ENCODE measurements around the gene ARID1B. TPM values are rescaled to one million over a fixed set of nuclear protein-coding genes. Genes with fewer than 3 reads are reported as not detected.

Gene ARID1B
- total and polyA plus RNA-seq, 10 of the 15 experiments (the other 5 are each of a cell fraction or from before 2014, with no cell fraction given): 24.7 to 133 (median 54.6) TPM

DNA sequence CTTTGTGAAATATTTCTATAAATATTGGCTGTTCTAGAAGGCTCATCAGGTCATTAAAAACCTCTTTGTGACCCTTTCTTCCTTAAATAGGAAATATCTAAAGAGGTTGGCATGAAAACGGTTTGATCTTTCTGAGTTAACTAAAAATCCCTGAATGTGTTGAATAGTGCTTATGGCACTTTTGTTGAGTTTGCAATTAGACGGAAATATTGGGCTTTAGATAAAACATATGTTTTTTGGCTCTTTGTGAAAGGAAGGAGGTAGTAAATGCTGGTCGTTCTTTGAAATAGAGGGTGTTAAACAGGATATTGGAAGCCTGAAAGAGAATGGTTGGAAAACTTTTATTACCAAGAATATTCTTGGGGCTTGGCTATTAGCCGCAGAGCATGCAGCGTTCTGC lies 163.0 kb downstream of the ARID1B start (continued):
- TF ChIP-seq, protein P1, sequence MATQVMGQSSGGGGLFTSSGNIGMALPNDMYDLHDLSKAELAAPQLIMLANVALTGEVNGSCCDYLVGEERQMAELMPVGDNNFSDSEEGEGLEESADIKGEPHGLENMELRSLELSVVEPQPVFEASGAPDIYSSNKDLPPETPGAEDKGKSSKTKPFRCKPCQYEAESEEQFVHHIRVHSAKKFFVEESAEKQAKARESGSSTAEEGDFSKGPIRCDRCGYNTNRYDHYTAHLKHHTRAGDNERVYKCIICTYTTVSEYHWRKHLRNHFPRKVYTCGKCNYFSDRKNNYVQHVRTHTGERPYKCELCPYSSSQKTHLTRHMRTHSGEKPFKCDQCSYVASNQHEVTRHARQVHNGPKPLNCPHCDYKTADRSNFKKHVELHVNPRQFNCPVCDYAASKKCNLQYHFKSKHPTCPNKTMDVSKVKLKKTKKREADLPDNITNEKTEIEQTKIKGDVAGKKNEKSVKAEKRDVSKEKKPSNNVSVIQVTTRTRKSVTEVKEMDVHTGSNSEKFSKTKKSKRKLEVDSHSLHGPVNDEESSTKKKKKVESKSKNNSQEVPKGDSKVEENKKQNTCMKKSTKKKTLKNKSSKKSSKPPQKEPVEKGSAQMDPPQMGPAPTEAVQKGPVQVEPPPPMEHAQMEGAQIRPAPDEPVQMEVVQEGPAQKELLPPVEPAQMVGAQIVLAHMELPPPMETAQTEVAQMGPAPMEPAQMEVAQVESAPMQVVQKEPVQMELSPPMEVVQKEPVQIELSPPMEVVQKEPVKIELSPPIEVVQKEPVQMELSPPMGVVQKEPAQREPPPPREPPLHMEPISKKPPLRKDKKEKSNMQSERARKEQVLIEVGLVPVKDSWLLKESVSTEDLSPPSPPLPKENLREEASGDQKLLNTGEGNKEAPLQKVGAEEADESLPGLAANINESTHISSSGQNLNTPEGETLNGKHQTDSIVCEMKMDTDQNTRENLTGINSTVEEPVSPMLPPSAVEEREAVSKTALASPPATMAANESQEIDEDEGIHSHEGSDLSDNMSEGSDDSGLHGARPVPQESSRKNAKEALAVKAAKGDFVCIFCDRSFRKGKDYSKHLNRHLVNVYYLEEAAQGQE (IDR thresholded peaks at IDR 0.05; ENCODE audit: low read depth, low read length): no peak
- no peak for TF ChIP-seq NBN (IDR thresholded peaks at IDR 0.05)

DNA sequence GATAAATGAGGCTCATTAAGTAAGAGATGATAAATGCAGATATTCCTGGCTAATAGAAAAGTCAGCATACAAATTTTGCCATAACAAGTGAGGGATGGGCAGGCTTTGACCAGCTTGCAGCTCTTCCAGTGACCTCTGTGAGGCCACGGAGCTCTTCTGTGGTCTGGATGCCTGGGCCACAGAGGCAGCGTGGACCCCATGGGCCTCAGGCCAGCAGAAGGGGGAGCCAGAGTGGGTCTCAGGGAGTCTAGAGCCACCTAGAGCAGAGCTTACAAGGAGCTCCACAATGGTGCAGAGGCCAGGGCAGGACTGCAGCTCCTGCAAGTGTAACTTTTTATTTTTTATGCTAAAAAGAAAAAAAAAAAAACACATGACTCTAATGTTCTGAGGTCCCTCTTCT lies 165.1 kb downstream of the ARID1B start:
- intact Hi-C loops (cut with micrococcal nuclease; ENCODE audit: unreplicated experiment) (no loop called here), in situ Hi-C loops (cut with MboI) (no loop called here)
- CTCF ChIA-PET: interaction anchor here (0.7 to 2.4 kb wide), 9 partner anchors 9 to 104 kb away, joined by 3 to 15 read pairs (median 6); no protein-coding TSS in a partner anchor
- peak; percentile 65 for ATAC-seq
- Histone ChIP-seq H3K9me3 (replicated peaks; ENCODE audit: control insufficient read depth, insufficient read depth, low read length) (no peaks in the 10 kb centered on the region), H4K20me1 (ENCODE audit: control insufficient read depth, insufficient read depth) (peaks cover 8% of the 10 kb centered on the region), H3K4me1 (ENCODE audit: control insufficient read depth, insufficient read depth, low read length) (no peaks in the 10 kb centered on the region), H3K27ac (ENCODE audit: control insufficient read depth, insufficient read depth) (no peak overlapping the region), H3K27me3 (replicated peaks in 1 of 2; ENCODE audit: control insufficient read depth in 2 of 2, insufficient read depth in 2 of 2, low read length in 1 of 2) (no peaks in the 10 kb centered on the region), H3K36me3 (ENCODE audit: control insufficient read depth in 2 of 2, insufficient read depth in 2 of 2, low read length in 1 of 2) (no peaks in the 10 kb centered on the region; a peak in 1 of 4 replicates), H3K9ac (ENCODE audit: control insufficient read depth, insufficient read depth, low read length) (no peak overlapping the region), H2AFZ (ENCODE audit: control insufficient read depth, low read depth, low read length) (no peak overlapping the region), H3K4me3 (no peak overlapping the region), H3K4me2 (ENCODE audit: control insufficient read depth, insufficient read depth) (no peak overlapping the region), H3K79me2 (ENCODE audit: control insufficient read depth, insufficient read depth, low read length) (peaks cover 74% of the 10 kb centered on the region)
- POLR2A ChIA-PET: interaction anchor here (1.5 kb wide), 1 partner anchor 10 kb away, joined by 6 read pairs; no protein-coding TSS in a partner anchor
- WGBS (ENCODE audit: insufficient coverage, insufficient replicate concordance, low lambda C conversion rate, missing lambda C conversion rate): 94% methylated on average over 2 of the region's 2 CpGs
- FAIRE-seq: no peak
- RAD21 ChIA-PET (ENCODE audit: unreplicated experiment): interaction anchor here (1.8 to 3.1 kb wide), 2 partner anchors 10 to 79 kb away, joined by 4 to 14 read pairs; no protein-coding TSS in a partner anchor
- BruUV-seq (replicated peaks): no TSS peak
- no peak for DNase-seq (ENCODE audit: low read depth, low spot score)
- TF ChIP-seq, protein P2, sequence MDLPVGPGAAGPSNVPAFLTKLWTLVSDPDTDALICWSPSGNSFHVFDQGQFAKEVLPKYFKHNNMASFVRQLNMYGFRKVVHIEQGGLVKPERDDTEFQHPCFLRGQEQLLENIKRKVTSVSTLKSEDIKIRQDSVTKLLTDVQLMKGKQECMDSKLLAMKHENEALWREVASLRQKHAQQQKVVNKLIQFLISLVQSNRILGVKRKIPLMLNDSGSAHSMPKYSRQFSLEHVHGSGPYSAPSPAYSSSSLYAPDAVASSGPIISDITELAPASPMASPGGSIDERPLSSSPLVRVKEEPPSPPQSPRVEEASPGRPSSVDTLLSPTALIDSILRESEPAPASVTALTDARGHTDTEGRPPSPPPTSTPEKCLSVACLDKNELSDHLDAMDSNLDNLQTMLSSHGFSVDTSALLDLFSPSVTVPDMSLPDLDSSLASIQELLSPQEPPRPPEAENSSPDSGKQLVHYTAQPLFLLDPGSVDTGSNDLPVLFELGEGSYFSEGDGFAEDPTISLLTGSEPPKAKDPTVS (IDR thresholded peaks at IDR 0.05; ENCODE audit: low read depth, low read length): no peak
- TF ChIP-seq, protein P3, sequence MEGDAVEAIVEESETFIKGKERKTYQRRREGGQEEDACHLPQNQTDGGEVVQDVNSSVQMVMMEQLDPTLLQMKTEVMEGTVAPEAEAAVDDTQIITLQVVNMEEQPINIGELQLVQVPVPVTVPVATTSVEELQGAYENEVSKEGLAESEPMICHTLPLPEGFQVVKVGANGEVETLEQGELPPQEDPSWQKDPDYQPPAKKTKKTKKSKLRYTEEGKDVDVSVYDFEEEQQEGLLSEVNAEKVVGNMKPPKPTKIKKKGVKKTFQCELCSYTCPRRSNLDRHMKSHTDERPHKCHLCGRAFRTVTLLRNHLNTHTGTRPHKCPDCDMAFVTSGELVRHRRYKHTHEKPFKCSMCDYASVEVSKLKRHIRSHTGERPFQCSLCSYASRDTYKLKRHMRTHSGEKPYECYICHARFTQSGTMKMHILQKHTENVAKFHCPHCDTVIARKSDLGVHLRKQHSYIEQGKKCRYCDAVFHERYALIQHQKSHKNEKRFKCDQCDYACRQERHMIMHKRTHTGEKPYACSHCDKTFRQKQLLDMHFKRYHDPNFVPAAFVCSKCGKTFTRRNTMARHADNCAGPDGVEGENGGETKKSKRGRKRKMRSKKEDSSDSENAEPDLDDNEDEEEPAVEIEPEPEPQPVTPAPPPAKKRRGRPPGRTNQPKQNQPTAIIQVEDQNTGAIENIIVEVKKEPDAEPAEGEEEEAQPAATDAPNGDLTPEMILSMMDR (IDR thresholded peaks at IDR 0.05 in 2 of 3, conservative IDR thresholded peaks at IDR 0.05 in 1 of 3; ENCODE audit: control insufficient read depth in 2 of 3, extremely low read depth in 1 of 3, insufficient read depth in 1 of 3, low read depth in 3 of 3, low read length in 3 of 3): peak in 1 of 3 experiments; percentile 12; a peak in 1 of 6 replicates
- SMC1A ChIA-PET (ENCODE audit: uncharacterized antibody, unreplicated experiment): interaction anchor here (0.8 to 4.9 kb wide), 5 partner anchors 10 to 162 kb away, joined by 3 to 30 read pairs (median 6); no protein-coding TSS in a partner anchor

Data from GM12878 (cell line).